HEK293T (cell line): ENCODE data around the gene AKAP6.

Experiments used
- HDGF ChIP-seq: fragments of 450-650 bp; IDR thresholded peaks from 2 replicates; pipeline ENCODE4 v1.6.1; 2017; ENCODE audit warnings: antibody characterized with exemption, borderline replicate concordance
- SP1 ChIP-seq: fragments of 450-650 bp; IDR thresholded peaks from 2 replicates; pipeline ENCODE4 v1.6.1; 2017
- SUZ12 ChIP-seq: fragments of 450-650 bp; IDR thresholded peaks from 2 replicates; pipeline ENCODE4 v1.6.1; 2016; ENCODE audit warnings: mild to moderate bottlenecking
- TARDBP ChIP-seq: fragments of 450-650 bp; IDR thresholded peaks from 2 replicates; pipeline ENCODE4 v1.6.1; 2016

DNA sequence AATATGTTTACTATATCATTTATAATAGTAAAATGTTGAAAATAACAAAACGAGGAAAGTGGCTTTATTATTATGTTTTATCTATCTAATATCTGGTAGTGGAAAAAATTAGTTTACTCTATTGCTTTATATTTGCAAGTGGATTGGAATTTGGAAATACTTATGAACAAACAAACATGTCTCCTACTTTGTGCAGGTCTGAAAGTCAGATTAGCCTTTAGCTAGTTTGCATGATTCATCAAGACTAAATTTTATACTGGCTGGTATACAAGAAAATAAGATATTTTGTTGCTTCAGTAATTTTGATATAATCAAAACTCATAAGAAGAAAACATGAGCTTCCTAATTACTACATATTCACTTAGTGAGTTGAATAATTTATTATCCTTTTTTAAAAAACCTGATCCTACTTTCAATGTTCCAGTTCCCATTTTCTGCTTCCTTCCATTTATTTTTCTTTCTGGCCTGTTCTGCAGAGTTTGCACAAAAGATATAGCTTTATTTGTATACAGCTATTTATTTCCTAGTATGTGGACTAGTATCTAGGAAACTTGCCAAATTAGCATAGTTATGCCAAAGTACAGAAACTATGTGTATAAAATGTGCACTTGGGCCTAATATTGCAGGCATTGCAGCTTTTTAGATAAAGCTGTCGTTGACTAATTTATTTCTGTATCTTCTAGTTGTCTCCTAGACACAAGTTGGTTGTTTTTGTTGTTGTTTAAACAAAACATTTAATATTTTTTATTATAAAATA, 122.0 kb downstream of the AKAP6 start:
- TF ChIP-seq SP1 (no peak), TARDBP (no peak), SUZ12 (no peak), HDGF (no peak)
